Measurements from ENCODE around the gene SLC6A2.

DNA sequence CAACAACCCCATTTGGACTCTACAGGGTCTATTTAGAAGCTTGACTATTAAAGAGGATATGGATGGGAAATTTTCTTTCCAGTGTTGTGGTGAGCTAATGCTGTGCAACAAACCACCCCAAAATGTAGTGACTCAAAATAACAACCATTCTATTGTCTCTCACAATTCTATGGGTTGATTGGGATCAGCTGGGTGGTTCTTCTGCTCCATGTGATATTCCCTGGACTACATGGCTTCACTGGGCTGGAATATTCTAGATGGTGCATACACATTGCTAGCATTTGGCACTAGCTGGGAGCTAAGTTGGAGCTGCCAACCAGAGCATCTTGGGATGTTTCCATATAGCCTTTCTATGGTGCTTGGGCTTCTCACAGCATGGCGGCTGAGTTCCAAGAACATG lies 30.2 kb downstream of the SLC6A2 start:
- no peak for TF ChIP-seq POLR2A (IDR thresholded peaks at IDR 0.05)
- TF ChIP-seq, protein P1, sequence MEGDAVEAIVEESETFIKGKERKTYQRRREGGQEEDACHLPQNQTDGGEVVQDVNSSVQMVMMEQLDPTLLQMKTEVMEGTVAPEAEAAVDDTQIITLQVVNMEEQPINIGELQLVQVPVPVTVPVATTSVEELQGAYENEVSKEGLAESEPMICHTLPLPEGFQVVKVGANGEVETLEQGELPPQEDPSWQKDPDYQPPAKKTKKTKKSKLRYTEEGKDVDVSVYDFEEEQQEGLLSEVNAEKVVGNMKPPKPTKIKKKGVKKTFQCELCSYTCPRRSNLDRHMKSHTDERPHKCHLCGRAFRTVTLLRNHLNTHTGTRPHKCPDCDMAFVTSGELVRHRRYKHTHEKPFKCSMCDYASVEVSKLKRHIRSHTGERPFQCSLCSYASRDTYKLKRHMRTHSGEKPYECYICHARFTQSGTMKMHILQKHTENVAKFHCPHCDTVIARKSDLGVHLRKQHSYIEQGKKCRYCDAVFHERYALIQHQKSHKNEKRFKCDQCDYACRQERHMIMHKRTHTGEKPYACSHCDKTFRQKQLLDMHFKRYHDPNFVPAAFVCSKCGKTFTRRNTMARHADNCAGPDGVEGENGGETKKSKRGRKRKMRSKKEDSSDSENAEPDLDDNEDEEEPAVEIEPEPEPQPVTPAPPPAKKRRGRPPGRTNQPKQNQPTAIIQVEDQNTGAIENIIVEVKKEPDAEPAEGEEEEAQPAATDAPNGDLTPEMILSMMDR (IDR thresholded peaks at IDR 0.05) = no peak

Measured in uterus (tissue), 2 donors.